GM12874 (cell line): ENCODE data around the gene CFAP92.

Experiments
- TF ChIP-seq, protein P1 (sequence below): IDR thresholded peaks from 2 replicates; pipeline ENCODE4 v1.5.1; 2011; ENCODE audit warnings: low read depth, mild to moderate bottlenecking, control low read depth, low read length, moderate library complexity; ENCODE audit not compliant: insufficient read depth

The CFAP92 gene

GRCh38 chr3:128907706-128908445, 86.0 kb downstream of the CFAP92 start:
- TF ChIP-seq, protein P1, sequence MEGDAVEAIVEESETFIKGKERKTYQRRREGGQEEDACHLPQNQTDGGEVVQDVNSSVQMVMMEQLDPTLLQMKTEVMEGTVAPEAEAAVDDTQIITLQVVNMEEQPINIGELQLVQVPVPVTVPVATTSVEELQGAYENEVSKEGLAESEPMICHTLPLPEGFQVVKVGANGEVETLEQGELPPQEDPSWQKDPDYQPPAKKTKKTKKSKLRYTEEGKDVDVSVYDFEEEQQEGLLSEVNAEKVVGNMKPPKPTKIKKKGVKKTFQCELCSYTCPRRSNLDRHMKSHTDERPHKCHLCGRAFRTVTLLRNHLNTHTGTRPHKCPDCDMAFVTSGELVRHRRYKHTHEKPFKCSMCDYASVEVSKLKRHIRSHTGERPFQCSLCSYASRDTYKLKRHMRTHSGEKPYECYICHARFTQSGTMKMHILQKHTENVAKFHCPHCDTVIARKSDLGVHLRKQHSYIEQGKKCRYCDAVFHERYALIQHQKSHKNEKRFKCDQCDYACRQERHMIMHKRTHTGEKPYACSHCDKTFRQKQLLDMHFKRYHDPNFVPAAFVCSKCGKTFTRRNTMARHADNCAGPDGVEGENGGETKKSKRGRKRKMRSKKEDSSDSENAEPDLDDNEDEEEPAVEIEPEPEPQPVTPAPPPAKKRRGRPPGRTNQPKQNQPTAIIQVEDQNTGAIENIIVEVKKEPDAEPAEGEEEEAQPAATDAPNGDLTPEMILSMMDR: no peak

- TF ChIP-seq, protein P1: no peak
Measured at GRCh38 chr3:128906804-128907525, 86.9 kb downstream of the CFAP92 start.

GRCh38 chr3:128906031-128906803, 87.7 kb downstream of the CFAP92 start:
- TF ChIP-seq, protein P1: no peak

DNA sequence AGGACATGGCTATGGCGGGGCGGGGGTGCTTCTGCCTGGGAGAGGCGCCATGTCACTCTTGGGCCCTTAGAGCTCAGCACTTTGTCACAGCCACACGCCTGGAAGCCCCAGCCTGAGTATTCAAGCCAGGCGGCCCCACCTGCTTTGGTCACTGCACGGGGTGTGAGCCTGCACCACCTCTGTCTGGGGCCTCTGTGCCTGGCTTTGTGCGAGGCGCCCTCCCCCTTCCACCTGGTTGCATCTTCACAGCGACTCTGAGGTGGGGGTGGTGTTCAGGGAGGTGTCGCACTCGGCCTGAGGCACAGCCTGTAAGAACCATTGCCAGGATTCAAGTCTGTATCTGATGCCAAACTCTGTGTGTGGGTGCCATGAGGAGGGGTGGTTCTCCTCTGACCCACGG, 90.4 kb downstream of the CFAP92 start:
- TF ChIP-seq, protein P1: no peak

DNA sequence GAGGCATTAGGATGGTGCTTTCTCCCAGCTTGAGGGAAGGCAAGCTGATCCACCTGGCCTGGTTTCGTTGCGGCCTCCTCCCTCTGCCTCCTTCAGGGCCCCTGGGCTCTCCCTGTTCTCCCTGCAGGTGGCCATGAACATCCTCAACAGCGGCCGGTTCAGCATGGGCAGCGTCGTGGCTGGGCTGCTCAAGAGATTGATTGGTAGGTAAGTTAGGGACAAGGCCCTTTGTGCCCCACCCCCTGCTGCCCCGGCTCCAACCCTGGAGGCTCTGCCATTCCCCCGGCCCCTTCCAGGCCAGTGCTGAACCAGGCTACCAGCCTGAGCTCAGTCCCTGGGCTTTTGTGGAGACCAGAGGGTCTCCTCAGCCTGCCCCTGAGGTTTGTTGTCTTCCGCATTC, 91.5 kb downstream of the CFAP92 start:
- TF ChIP-seq, protein P1: no peak

- TF ChIP-seq, protein P1: no peak
Measured at GRCh38 chr3:128895843-128896697, 97.8 kb downstream of the CFAP92 start.
